ENCODE measurements around the gene SERPINB5.
"Not testable (repeated sequence)": the region's sequence is repeated elsewhere in the genome, so short reads cannot be mapped to it uniquely, and the experiment has no call there.

The SERPINB5 gene

GRCh38 chr18:63444580-63444979 is 32.2 kb upstream of the SERPINB5 start:
- peak overlapping the region in 1 of 5 donors; percentile 43 for H3K9ac ChIP-seq (ENCODE audit: low read length in 5 of 5)
- H3K27ac ChIP-seq (ENCODE audit: low read depth, low read length): peak overlapping the region; percentile 82
- no peaks in the 10 kb centered on the region for H3K9me3 ChIP-seq (ENCODE audit: control insufficient read depth in 5 of 5, low read length in 5 of 5)
- H3K4me1 ChIP-seq (ENCODE audit: control insufficient read depth in 5 of 5, insufficient read depth in 5 of 5, low read length in 5 of 5): peaks cover 0 to 20% (median 17%) of the 10 kb centered on the region in 5 donors
- H3K36me3 ChIP-seq (ENCODE audit: control insufficient read depth in 5 of 5, insufficient read depth in 5 of 5, low read length in 5 of 5): no peaks in the 10 kb centered on the region
- no peaks in the 10 kb centered on the region for H3K27me3 ChIP-seq (ENCODE audit: control insufficient read depth in 5 of 5, insufficient read depth in 4 of 5, low read length in 5 of 5)
- H3K4me3 ChIP-seq (ENCODE audit: low read depth in 1 of 5, low read length in 5 of 5): no peak overlapping the region

GRCh38 chr18:63445037-63445436 is 31.7 kb upstream of the SERPINB5 start:
- no peaks in the 10 kb centered on the region for H3K9me3 ChIP-seq (ENCODE audit: control insufficient read depth in 5 of 5, low read length in 5 of 5)
- H3K4me1 ChIP-seq (ENCODE audit: control insufficient read depth in 5 of 5, insufficient read depth in 5 of 5, low read length in 5 of 5): peaks cover 0 to 16% (median 13%) of the 10 kb centered on the region in 5 donors
- H3K27ac ChIP-seq (ENCODE audit: low read depth, low read length): peak overlapping the region; percentile 82
- no peaks in the 10 kb centered on the region for H3K27me3 ChIP-seq (ENCODE audit: control insufficient read depth in 5 of 5, insufficient read depth in 4 of 5, low read length in 5 of 5)
- peak overlapping the region in 1 of 5 donors; percentile 43 for H3K9ac ChIP-seq (ENCODE audit: low read length in 5 of 5)
- no peak overlapping the region for H3K4me3 ChIP-seq (ENCODE audit: low read depth in 1 of 5, low read length in 5 of 5)
- H3K36me3 ChIP-seq (ENCODE audit: control insufficient read depth in 5 of 5, insufficient read depth in 5 of 5, low read length in 5 of 5): no peaks in the 10 kb centered on the region

DNA sequence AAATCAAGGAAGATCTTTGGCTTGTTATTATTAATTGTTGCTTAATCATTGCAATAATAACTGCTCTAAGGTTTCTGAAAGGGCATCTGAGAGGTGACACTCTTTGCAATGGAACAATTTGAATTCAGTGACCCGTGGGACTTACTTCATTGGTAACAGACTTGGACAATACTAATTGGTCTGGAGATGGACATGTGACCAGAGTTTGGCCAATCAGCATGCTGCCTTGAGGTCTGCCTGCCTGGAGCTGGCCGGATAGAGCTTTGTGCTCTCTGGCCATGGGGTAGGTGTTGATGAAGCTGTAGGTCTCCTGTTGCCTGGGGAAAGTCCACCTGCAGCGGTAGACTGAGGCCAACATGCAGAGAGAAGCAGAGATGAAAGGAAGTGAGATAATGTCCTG is 30.5 kb upstream of the SERPINB5 start:
- no peak overlapping the region for H3K4me3 ChIP-seq (ENCODE audit: low read depth in 1 of 5, low read length in 5 of 5)
- H3K9me3 ChIP-seq (ENCODE audit: control insufficient read depth in 5 of 5, low read length in 5 of 5): no peaks in the 10 kb centered on the region
- no peak overlapping the region for H3K27ac ChIP-seq (ENCODE audit: low read depth, low read length)
- no peak overlapping the region for H3K9ac ChIP-seq (ENCODE audit: low read length in 5 of 5)
- H3K36me3 ChIP-seq (ENCODE audit: control insufficient read depth in 5 of 5, insufficient read depth in 5 of 5, low read length in 5 of 5): no peaks in the 10 kb centered on the region
- H3K27me3 ChIP-seq (ENCODE audit: control insufficient read depth in 5 of 5, insufficient read depth in 4 of 5, low read length in 5 of 5): no peaks in the 10 kb centered on the region
- H3K4me1 ChIP-seq (ENCODE audit: control insufficient read depth in 5 of 5, insufficient read depth in 5 of 5, low read length in 5 of 5): peaks cover 0 to 13% (median 9%) of the 10 kb centered on the region in 5 donors

DNA sequence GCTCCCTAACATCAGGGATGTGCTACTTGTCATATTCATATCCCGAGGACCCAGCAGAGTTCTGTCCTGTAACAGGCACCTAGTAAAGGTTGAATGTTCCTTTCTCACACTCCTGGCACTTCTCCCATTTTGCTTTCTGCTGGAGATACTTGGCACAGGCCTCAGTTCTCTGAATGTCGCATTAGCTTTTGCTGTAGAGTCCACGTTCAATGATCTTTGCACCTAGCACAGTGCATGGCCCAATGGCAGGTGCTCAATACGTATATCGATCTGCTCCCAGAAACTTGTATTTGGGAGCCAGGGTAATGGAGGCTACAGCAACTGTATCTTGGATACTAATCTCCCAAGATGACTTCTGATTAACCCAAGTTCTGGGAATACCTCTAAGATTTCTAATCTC is 29.7 kb upstream of the SERPINB5 start:
- Histone ChIP-seq H3K4me1 (ENCODE audit: control insufficient read depth in 5 of 5, insufficient read depth in 5 of 5, low read length in 5 of 5) (peaks cover 0 to 15% (median 13%) of the 10 kb centered on the region in 5 donors), H3K36me3 (ENCODE audit: control insufficient read depth in 5 of 5, insufficient read depth in 5 of 5, low read length in 5 of 5) (no peaks in the 10 kb centered on the region), H3K9ac (ENCODE audit: low read length in 5 of 5) (no peak overlapping the region), H3K4me3 (ENCODE audit: low read depth in 1 of 5, low read length in 5 of 5) (no peak overlapping the region), H3K27me3 (ENCODE audit: control insufficient read depth in 5 of 5, insufficient read depth in 4 of 5, low read length in 5 of 5) (no peaks in the 10 kb centered on the region), H3K9me3 (ENCODE audit: control insufficient read depth in 5 of 5, low read length in 5 of 5) (no peaks in the 10 kb centered on the region), H3K27ac (ENCODE audit: low read depth, low read length) (no peak overlapping the region)

GRCh38 chr18:63449426-63449825 is 27.3 kb upstream of the SERPINB5 start:
- H3K9me3 ChIP-seq (ENCODE audit: control insufficient read depth in 5 of 5, low read length in 5 of 5): no peaks in the 10 kb centered on the region

GRCh38 chr18:63451799-63452660 is 24.7 kb upstream of the SERPINB5 start:
- H3K4me3 ChIP-seq (ENCODE audit: low read depth in 1 of 5, low read length in 5 of 5): no peak overlapping the region
- H3K27me3 ChIP-seq (ENCODE audit: control insufficient read depth in 5 of 5, insufficient read depth in 4 of 5, low read length in 5 of 5): no peaks in the 10 kb centered on the region
- no peaks in the 10 kb centered on the region for H3K9me3 ChIP-seq (ENCODE audit: control insufficient read depth in 5 of 5, low read length in 5 of 5)
- H3K9ac ChIP-seq (ENCODE audit: low read length in 5 of 5): no peak overlapping the region
- peaks cover 0 to 8% (median 6%) of the 10 kb centered on the region in 5 donors for H3K4me1 ChIP-seq (ENCODE audit: control insufficient read depth in 5 of 5, insufficient read depth in 5 of 5, low read length in 5 of 5)
- H3K36me3 ChIP-seq (ENCODE audit: control insufficient read depth in 5 of 5, insufficient read depth in 5 of 5, low read length in 5 of 5): no peaks in the 10 kb centered on the region
- H3K27ac ChIP-seq (ENCODE audit: low read depth, low read length): no peak overlapping the region

More at GRCh38 chr18:63449426-63449825, 27.3 kb upstream of the SERPINB5 start:
- Histone ChIP-seq H3K27me3 (ENCODE audit: control insufficient read depth in 5 of 5, insufficient read depth in 4 of 5, low read length in 5 of 5) (no peaks in the 10 kb centered on the region), H3K4me3 (ENCODE audit: low read depth in 1 of 5, low read length in 5 of 5) (no peak overlapping the region), H3K4me1 (ENCODE audit: control insufficient read depth in 5 of 5, insufficient read depth in 5 of 5, low read length in 5 of 5) (peaks cover 0 to 15% (median 12%) of the 10 kb centered on the region in 5 donors), H3K36me3 (ENCODE audit: control insufficient read depth in 5 of 5, insufficient read depth in 5 of 5, low read length in 5 of 5) (no peaks in the 10 kb centered on the region), H3K27ac (ENCODE audit: low read depth, low read length) (no peak overlapping the region), H3K9ac (ENCODE audit: low read length in 5 of 5) (no peak overlapping the region)

- H3K9me3 ChIP-seq (ENCODE audit: control insufficient read depth in 5 of 5, low read length in 5 of 5); H3K36me3 ChIP-seq (ENCODE audit: control insufficient read depth in 5 of 5, insufficient read depth in 5 of 5, low read length in 5 of 5); H3K27ac ChIP-seq (ENCODE audit: low read depth, low read length); H3K9ac ChIP-seq (ENCODE audit: low read length in 5 of 5); H3K4me3 ChIP-seq (ENCODE audit: low read depth in 1 of 5, low read length in 5 of 5); H3K4me1 ChIP-seq (ENCODE audit: control insufficient read depth in 5 of 5, insufficient read depth in 5 of 5, low read length in 5 of 5); H3K27me3 ChIP-seq (ENCODE audit: control insufficient read depth in 5 of 5, insufficient read depth in 4 of 5, low read length in 5 of 5): not testable (repeated sequence)
Observed at GRCh38 chr18:63452751-63453150, 24.0 kb upstream of the SERPINB5 start.

DNA sequence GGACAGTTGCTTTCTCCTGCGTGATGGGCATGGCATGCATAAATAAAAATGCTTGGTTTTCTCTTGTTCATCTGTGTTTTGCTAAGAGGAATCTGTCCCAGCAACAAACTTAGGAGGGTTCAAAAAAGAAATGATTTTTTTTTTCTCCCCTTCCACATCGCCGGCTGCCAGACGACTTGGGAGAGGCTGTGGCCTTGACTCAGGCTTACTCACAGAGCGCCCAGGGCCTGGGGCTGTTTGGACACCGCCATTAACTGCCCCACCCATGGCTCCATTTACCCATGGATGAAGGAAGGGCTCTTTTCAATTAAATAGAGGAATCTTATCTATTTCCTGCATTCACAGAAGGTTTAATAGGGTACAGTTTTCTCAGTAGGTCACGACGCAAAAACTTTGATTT is 22.3 kb upstream of the SERPINB5 start:
- H3K4me3 ChIP-seq (ENCODE audit: low read depth in 1 of 5, low read length in 5 of 5): no peak overlapping the region
- H3K36me3 ChIP-seq (ENCODE audit: control insufficient read depth in 5 of 5, insufficient read depth in 5 of 5, low read length in 5 of 5): no peaks in the 10 kb centered on the region
- no peak overlapping the region for H3K27ac ChIP-seq (ENCODE audit: low read depth, low read length)
- no peak overlapping the region for H3K9ac ChIP-seq (ENCODE audit: low read length in 5 of 5)
- no peaks in the 10 kb centered on the region for H3K27me3 ChIP-seq (ENCODE audit: control insufficient read depth in 5 of 5, insufficient read depth in 4 of 5, low read length in 5 of 5)
- peaks cover 0 to 8% (median 6%) of the 10 kb centered on the region in 5 donors for H3K4me1 ChIP-seq (ENCODE audit: control insufficient read depth in 5 of 5, insufficient read depth in 5 of 5, low read length in 5 of 5)
- H3K9me3 ChIP-seq (ENCODE audit: control insufficient read depth in 5 of 5, low read length in 5 of 5): no peaks in the 10 kb centered on the region

DNA sequence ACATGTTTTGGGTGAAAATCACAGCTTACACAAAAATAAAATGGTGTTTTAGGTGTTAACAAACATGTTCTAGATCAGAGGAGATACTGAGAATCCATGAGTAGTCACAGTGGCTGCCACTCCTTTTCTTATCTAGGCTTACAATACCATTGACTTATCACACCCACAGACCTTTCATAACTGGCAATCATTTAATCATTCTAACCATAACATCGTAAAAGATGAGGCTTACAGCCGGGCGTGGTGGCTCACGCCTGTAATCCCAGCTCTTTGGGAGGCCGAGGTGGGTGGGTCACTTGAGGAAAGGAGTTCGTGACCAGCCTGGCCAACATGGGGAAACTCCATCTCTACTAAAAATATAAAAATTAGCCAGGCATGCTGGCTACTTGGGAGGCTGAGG is 18.8 kb upstream of the SERPINB5 start:
- Histone ChIP-seq H3K27me3 (ENCODE audit: control insufficient read depth in 5 of 5, insufficient read depth in 4 of 5, low read length in 5 of 5) (no peaks in the 10 kb centered on the region), H3K27ac (ENCODE audit: low read depth, low read length) (no peak overlapping the region), H3K4me1 (ENCODE audit: control insufficient read depth in 5 of 5, insufficient read depth in 5 of 5, low read length in 5 of 5) (no peaks in the 10 kb centered on the region), H3K36me3 (ENCODE audit: control insufficient read depth in 5 of 5, insufficient read depth in 5 of 5, low read length in 5 of 5) (no peaks in the 10 kb centered on the region), H3K9ac (ENCODE audit: low read length in 5 of 5) (no peak overlapping the region), H3K9me3 (ENCODE audit: control insufficient read depth in 5 of 5, low read length in 5 of 5) (no peaks in the 10 kb centered on the region), H3K4me3 (ENCODE audit: low read depth in 1 of 5, low read length in 5 of 5) (no peak overlapping the region)

- Histone ChIP-seq H3K36me3 (ENCODE audit: control insufficient read depth in 5 of 5, insufficient read depth in 5 of 5, low read length in 5 of 5) (no peaks in the 10 kb centered on the region), H3K27me3 (ENCODE audit: control insufficient read depth in 5 of 5, insufficient read depth in 4 of 5, low read length in 5 of 5) (peaks cover 0 to 2% (median 0%) of the 10 kb centered on the region in 5 donors), H3K9ac (ENCODE audit: low read length in 5 of 5) (no peak overlapping the region), H3K9me3 (ENCODE audit: control insufficient read depth in 5 of 5, low read length in 5 of 5) (no peaks in the 10 kb centered on the region), H3K4me1 (ENCODE audit: control insufficient read depth in 5 of 5, insufficient read depth in 5 of 5, low read length in 5 of 5) (no peaks in the 10 kb centered on the region), H3K27ac (ENCODE audit: low read depth, low read length) (no peak overlapping the region), H3K4me3 (ENCODE audit: low read depth in 1 of 5, low read length in 5 of 5) (no peak overlapping the region)
Observed at GRCh38 chr18:63460414-63460813, 16.3 kb upstream of the SERPINB5 start.
